ENCODE data around the gene SYNDIG1.

DNA sequence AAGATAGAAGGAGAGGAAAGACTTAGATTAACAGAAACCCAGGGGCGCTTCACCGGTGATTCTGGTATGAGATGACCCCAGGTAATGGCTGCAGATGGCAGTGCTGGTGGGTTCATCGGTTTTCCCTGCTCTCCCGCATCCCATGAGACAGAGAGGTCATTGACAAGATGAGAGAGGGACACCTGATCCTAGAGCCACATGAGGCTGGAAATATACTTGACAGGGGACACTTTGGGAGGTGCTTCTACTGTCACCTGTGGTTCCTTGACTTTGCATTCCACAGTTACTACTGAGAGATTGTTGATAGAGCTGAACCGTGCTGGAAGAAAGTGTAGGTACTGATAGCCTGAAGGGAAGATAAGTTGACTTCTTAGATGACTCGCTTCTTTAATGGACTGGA, 74.3 kb downstream of the SYNDIG1 start:
- TF ChIP-seq, protein P1, sequence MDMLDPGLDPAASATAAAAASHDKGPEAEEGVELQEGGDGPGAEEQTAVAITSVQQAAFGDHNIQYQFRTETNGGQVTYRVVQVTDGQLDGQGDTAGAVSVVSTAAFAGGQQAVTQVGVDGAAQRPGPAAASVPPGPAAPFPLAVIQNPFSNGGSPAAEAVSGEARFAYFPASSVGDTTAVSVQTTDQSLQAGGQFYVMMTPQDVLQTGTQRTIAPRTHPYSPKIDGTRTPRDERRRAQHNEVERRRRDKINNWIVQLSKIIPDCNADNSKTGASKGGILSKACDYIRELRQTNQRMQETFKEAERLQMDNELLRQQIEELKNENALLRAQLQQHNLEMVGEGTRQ (CRISPR knock-in tag; IDR thresholded peaks at IDR 0.05): no peak
- TF ChIP-seq REST (IDR thresholded peaks at IDR 0.05; ENCODE audit: borderline replicate concordance) (no peak), REST (CRISPR knock-in tag; IDR thresholded peaks at IDR 0.05; ENCODE audit: low read depth) (no peak), ELF4 (CRISPR knock-in tag; IDR thresholded peaks at IDR 0.05) (no peak), RUNX1 (IDR thresholded peaks at IDR 0.05; ENCODE audit: low read depth) (no peak), E2F5 (CRISPR knock-in tag; IDR thresholded peaks at IDR 0.05) (no peak), ZEB2 (IDR thresholded peaks at IDR 0.05) (no peak), POLR2AphosphoS5 (IDR thresholded peaks at IDR 0.05; ENCODE audit: control insufficient read depth, insufficient read depth, low read depth, low read length) (no peak), MECOM (CRISPR knock-in tag; IDR thresholded peaks at IDR 0.05) (no peak), MYNN (IDR thresholded peaks at IDR 0.05) (no peak), MYNN (CRISPR knock-in tag; IDR thresholded peaks at IDR 0.05) (no peak)
- TF ChIP-seq, protein P2, sequence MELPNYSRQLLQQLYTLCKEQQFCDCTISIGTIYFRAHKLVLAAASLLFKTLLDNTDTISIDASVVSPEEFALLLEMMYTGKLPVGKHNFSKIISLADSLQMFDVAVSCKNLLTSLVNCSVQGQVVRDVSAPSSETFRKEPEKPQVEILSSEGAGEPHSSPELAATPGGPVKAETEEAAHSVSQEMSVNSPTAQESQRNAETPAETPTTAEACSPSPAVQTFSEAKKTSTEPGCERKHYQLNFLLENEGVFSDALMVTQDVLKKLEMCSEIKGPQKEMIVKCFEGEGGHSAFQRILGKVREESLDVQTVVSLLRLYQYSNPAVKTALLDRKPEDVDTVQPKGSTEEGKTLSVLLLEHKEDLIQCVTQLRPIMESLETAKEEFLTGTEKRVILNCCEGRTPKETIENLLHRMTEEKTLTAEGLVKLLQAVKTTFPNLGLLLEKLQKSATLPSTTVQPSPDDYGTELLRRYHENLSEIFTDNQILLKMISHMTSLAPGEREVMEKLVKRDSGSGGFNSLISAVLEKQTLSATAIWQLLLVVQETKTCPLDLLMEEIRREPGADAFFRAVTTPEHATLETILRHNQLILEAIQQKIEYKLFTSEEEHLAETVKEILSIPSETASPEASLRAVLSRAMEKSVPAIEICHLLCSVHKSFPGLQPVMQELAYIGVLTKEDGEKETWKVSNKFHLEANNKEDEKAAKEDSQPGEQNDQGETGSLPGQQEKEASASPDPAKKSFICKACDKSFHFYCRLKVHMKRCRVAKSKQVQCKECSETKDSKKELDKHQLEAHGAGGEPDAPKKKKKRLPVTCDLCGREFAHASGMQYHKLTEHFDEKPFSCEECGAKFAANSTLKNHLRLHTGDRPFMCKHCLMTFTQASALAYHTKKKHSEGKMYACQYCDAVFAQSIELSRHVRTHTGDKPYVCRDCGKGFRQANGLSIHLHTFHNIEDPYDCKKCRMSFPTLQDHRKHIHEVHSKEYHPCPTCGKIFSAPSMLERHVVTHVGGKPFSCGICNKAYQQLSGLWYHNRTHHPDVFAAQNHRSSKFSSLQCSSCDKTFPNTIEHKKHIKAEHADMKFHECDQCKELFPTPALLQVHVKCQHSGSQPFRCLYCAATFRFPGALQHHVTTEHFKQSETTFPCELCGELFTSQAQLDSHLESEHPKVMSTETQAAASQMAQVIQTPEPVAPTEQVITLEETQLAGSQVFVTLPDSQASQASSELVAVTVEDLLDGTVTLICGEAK (IDR thresholded peaks at IDR 0.05): no peak
- TF ChIP-seq, protein P2 (CRISPR knock-in tag; IDR thresholded peaks at IDR 0.05): no peak
- TF ChIP-seq, protein P3, sequence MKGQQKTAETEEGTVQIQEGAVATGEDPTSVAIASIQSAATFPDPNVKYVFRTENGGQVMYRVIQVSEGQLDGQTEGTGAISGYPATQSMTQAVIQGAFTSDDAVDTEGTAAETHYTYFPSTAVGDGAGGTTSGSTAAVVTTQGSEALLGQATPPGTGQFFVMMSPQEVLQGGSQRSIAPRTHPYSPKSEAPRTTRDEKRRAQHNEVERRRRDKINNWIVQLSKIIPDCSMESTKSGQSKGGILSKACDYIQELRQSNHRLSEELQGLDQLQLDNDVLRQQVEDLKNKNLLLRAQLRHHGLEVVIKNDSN (CRISPR knock-in tag; IDR thresholded peaks at IDR 0.05): no peak
